Measurements from ENCODE around the gene MKI67. TPM values are rescaled to one million over a fixed set of nuclear protein-coding genes. Genes with fewer than 3 reads are reported as not detected.

Gene MKI67
- polyA plus RNA-seq, 1 of the 3 experiments (the other 2 are of a cell fraction) = 7.5 TPM

- no peaks in the 10 kb centered on the region; a peak in 1 of 4 replicates for H3K4me1 ChIP-seq (ENCODE audit: control insufficient read depth in 1 of 2, insufficient read depth in 2 of 2, low read depth in 1 of 2, low read length in 1 of 2)
- WGBS (ENCODE audit: low lambda C conversion rate) = 100% methylated on average over 2 of the region's 10 CpGs
- no peak overlapping the region for H3K9ac ChIP-seq
- peaks cover 3% of the 10 kb centered on the region for H3F3A ChIP-seq (replicated peaks; ENCODE audit: insufficient read depth)
- peaks cover 9% of the 10 kb centered on the region; the same call in 1 of the 2 replicates for H4K20me1 ChIP-seq (ENCODE audit: insufficient read depth)
- no peak overlapping the region for H2AFZ ChIP-seq (ENCODE audit: low read depth)
- H3K4me2 ChIP-seq = no peak overlapping the region
- DNase-seq = no peak
- H3K27me3 ChIP-seq (ENCODE audit: insufficient read depth) = no peaks in the 10 kb centered on the region
- no peaks in the 10 kb centered on the region; the same call in 1 of the 2 replicates for H3K79me2 ChIP-seq (ENCODE audit: insufficient read depth)
- no peaks in the 10 kb centered on the region for H3K9me2 ChIP-seq
- ChIA-PET CTCF (interaction anchor here (1.3 kb wide), 1 partner anchor 11 kb away, joined by 4 read pairs; no protein-coding TSS in a partner anchor), POLR2A (no interaction called here)
- TF ChIP-seq RFX5 (IDR thresholded peaks at IDR 0.05; ENCODE audit: low read length) (no peak), TCF12 (IDR thresholded peaks at IDR 0.05) (no peak), ZBTB33 (IDR thresholded peaks at IDR 0.05; ENCODE audit: borderline replicate concordance, low read depth) (no peak), TAF1 (IDR thresholded peaks at IDR 0.05; ENCODE audit: borderline replicate concordance, low read depth, low read length) (no peak), TEAD4 (IDR thresholded peaks at IDR 0.05; ENCODE audit: borderline replicate concordance, insufficient read depth) (no peak), USF1 (IDR thresholded peaks at IDR 0.05; ENCODE audit: borderline replicate concordance, low read depth) (no peak), FOXJ3 (CRISPR knock-in tag; IDR thresholded peaks at IDR 0.05) (no peak)
- no peak overlapping the region for H3K4me3 ChIP-seq (ENCODE audit: low read depth in 2 of 2, low read length in 1 of 2)
- H3K36me3 ChIP-seq (replicated peaks in 1 of 2; ENCODE audit: control insufficient read depth in 1 of 2, insufficient read depth in 2 of 2, low read length in 1 of 2) = peaks cover 9 to 65% of the 10 kb centered on the region in 2 experiments
- no peaks in the 10 kb centered on the region for H3K9me3 ChIP-seq
- no peak overlapping the region for H3K27ac ChIP-seq (ENCODE audit: low read depth in 2 of 2, low read length in 1 of 2)
Observed at GRCh38 chr10:128099901-128100300, 26.3 kb downstream of the MKI67 start.

- POLR2A ChIA-PET = no interaction called here
- Histone ChIP-seq H3K9me3 (no peaks in the 10 kb centered on the region), H2AFZ (ENCODE audit: low read depth) (no peak overlapping the region), H3K9me2 (no peaks in the 10 kb centered on the region), H3F3A (replicated peaks; ENCODE audit: insufficient read depth) (peaks cover 6% of the 10 kb centered on the region), H4K20me1 (ENCODE audit: insufficient read depth) (peaks cover 9% of the 10 kb centered on the region; the same call in 1 of the 2 replicates), H3K36me3 (replicated peaks in 1 of 2; ENCODE audit: control insufficient read depth in 1 of 2, insufficient read depth in 2 of 2, low read length in 1 of 2) (peaks cover 9 to 55% of the 10 kb centered on the region in 2 experiments), H3K27ac (ENCODE audit: low read depth in 2 of 2, low read length in 1 of 2) (no peak overlapping the region), H3K4me1 (ENCODE audit: control insufficient read depth in 1 of 2, insufficient read depth in 2 of 2, low read depth in 1 of 2, low read length in 1 of 2) (no peaks in the 10 kb centered on the region; a peak in 1 of 4 replicates), H3K4me3 (ENCODE audit: low read depth in 2 of 2, low read length in 1 of 2) (no peak overlapping the region), H3K79me2 (ENCODE audit: insufficient read depth) (no peaks in the 10 kb centered on the region; the same call in 1 of the 2 replicates), H3K27me3 (ENCODE audit: insufficient read depth) (no peaks in the 10 kb centered on the region), H3K4me2 (no peak overlapping the region), H3K9ac (no peak overlapping the region)
- CTCF ChIA-PET = interaction anchor here (1.3 kb wide), 1 partner anchor 9 kb away, joined by 4 read pairs; no protein-coding TSS in a partner anchor
- WGBS (ENCODE audit: low lambda C conversion rate) = 95% methylated on average over 10 of the region's 10 CpGs
- no peak for TF ChIP-seq ZBTB33 (IDR thresholded peaks at IDR 0.05; ENCODE audit: borderline replicate concordance, low read depth)
- no peak for TF ChIP-seq RXRA (IDR thresholded peaks at IDR 0.05; ENCODE audit: borderline replicate concordance, low read depth)
- no peak for TF ChIP-seq MEF2A (IDR thresholded peaks at IDR 0.05; ENCODE audit: borderline replicate concordance, low read depth)
- TF ChIP-seq ELF1 (IDR thresholded peaks at IDR 0.05) = no peak
- TF ChIP-seq EP300 (IDR thresholded peaks at IDR 0.05; ENCODE audit: borderline replicate concordance in 1 of 2, low read depth in 1 of 2, low read length in 1 of 2) = no peak
- no peak for TF ChIP-seq FOXJ3 (CRISPR knock-in tag; IDR thresholded peaks at IDR 0.05)
- TF ChIP-seq POLR2AphosphoS5 (IDR thresholded peaks at IDR 0.05; ENCODE audit: low read depth, low read length) = no peak
- TF ChIP-seq GATA2 (CRISPR knock-in tag; IDR thresholded peaks at IDR 0.05) = no peak
- TF ChIP-seq TAF1 (IDR thresholded peaks at IDR 0.05; ENCODE audit: borderline replicate concordance, low read depth, low read length) = no peak
- TF ChIP-seq RCOR1 (IDR thresholded peaks at IDR 0.05; ENCODE audit: low read length) = no peak
- no peak for DNase-seq
Observed at GRCh38 chr10:128098631-128099030, 27.6 kb downstream of the MKI67 start.
